K562 (cell line): Measurements from ENCODE around the gene XBP1. TPM values are rescaled to one million over a fixed set of nuclear protein-coding genes. Genes with fewer than 3 reads are reported as not detected.

Experiments used
- ARID2 ChIP-seq: fragments of 450-650 bp; IDR thresholded peaks from 2 replicates; pipeline ENCODE4 v1.6.1; 2017; ENCODE audit warnings: antibody characterized with exemption, mild to moderate bottlenecking
- ATF7 ChIP-seq: fragments of 450-650 bp; IDR thresholded peaks from 2 replicates; pipeline ENCODE4 v1.7.1; 2014; ENCODE audit warnings: mild to moderate bottlenecking, moderate library complexity
- GTF2F1 ChIP-seq: IDR thresholded peaks from 2 replicates; pipeline ENCODE4 v1.6.1; 2011; ENCODE audit warnings: low read depth, low read length, improper control_type of control experiment
- HDAC2 ChIP-seq: fragments of 450-650 bp; IDR thresholded peaks from 2 replicates; pipeline ENCODE4 v1.6.1; 2016; ENCODE audit warnings: mild to moderate bottlenecking
- HIVEP1 ChIP-seq: fragments of 250-450 bp; sonication (Bioruptor Pico); IDR thresholded peaks from 2 replicates; pipeline ENCODE4 v1.4.0; 2020; ENCODE audit warnings: mild to moderate bottlenecking
- HMG20A ChIP-seq: fragments of 450-650 bp; formaldehyde crosslinking; conservative IDR thresholded peaks from 2 replicates; pipeline ENCODE4 v1.4.0; 2020; ENCODE audit warnings: mild to moderate bottlenecking, mixed read lengths
- KLF16 ChIP-seq: IDR thresholded peaks from 2 replicates; pipeline ENCODE4 v1.6.1; 2016; ENCODE audit warnings: antibody characterized with exemption
- KLF6 ChIP-seq: fragments of 250-450 bp; sonication (Bioruptor Pico); IDR thresholded peaks from 2 replicates; pipeline ENCODE4 v1.4.0; 2020; ENCODE audit warnings: mild to moderate bottlenecking, moderate library complexity, borderline replicate concordance
- MAFG ChIP-seq: fragments of 450-650 bp; conservative IDR thresholded peaks from 2 replicates; pipeline ENCODE4 v1.6.1; 2016; ENCODE audit warnings: missing genetic modification characterization, missing compliant biosample characterization
- NR3C1 ChIP-seq: sonication (generic); formaldehyde crosslinking; IDR thresholded peaks from 2 replicates; pipeline ENCODE4 v1.8.1; 2022; ENCODE audit warnings: missing genetic modification reagents
- RFX7 ChIP-seq: fragments of 250-450 bp; sonication (Bioruptor Pico); IDR thresholded peaks from 2 replicates; pipeline ENCODE4 v1.5.1; 2021; ENCODE audit warnings: mild to moderate bottlenecking
- SETDB1 ChIP-seq: IDR thresholded peaks from one replicate; pipeline ENCODE4 v1.6.1; 2012; ENCODE audit warnings: low read length, control low read depth, inconsistent platforms
- SIN3B ChIP-seq: fragments of 450-650 bp; IDR thresholded peaks from 2 replicates; pipeline ENCODE4 v1.6.1; 2017; ENCODE audit warnings: low read depth, mild to moderate bottlenecking, moderate library complexity
- TBL1XR1 ChIP-seq, 2 experiments: IDR thresholded peaks; 2 replicates each; pipeline ENCODE4 v1.6.1; 2012; ENCODE audit warnings: improper control_type of control experiment in 2 of 2, low read length in 2 of 2, mild to moderate bottlenecking in 1 of 2
- TCFL5 ChIP-seq: fragments of 250-450 bp; sonication (Bioruptor Pico); conservative IDR thresholded peaks from 2 replicates; pipeline ENCODE4 v1.6.1; 2021; ENCODE audit warnings: mild to moderate bottlenecking, moderate library complexity, matching md5 sums
- ZFPM2 ChIP-seq: fragments of 250-450 bp; sonication (Bioruptor Pico); IDR thresholded peaks from 2 replicates; pipeline ENCODE4 v1.5.1; 2022; ENCODE audit warnings: mild to moderate bottlenecking
- ZNF23 ChIP-seq: fragments of 250-450 bp; sonication (Bioruptor Pico); IDR thresholded peaks from 2 replicates; pipeline ENCODE4 v1.4.0; 2020; ENCODE audit warnings: mild to moderate bottlenecking
- ZNF3 ChIP-seq: fragments of 250-450 bp; sonication (Bioruptor Pico); IDR thresholded peaks from 2 replicates; pipeline ENCODE4 v1.5.0; 2021; ENCODE audit warnings: mild to moderate bottlenecking, moderate library complexity
- ZNF384 ChIP-seq: IDR thresholded peaks from 2 replicates; pipeline ENCODE4 v1.6.1; 2012; ENCODE audit warnings: low read depth, low read length, improper control_type of control experiment
- ZNF75A ChIP-seq: fragments of 450-650 bp; formaldehyde crosslinking; IDR thresholded peaks from 2 replicates; pipeline ENCODE4 v1.4.0; 2020; ENCODE audit warnings: mild to moderate bottlenecking
- ZNF76 ChIP-seq: fragments of 250-450 bp; sonication (Bioruptor Pico); IDR thresholded peaks from 2 replicates; pipeline ENCODE4 v1.4.0; 2020; ENCODE audit warnings: mild to moderate bottlenecking, moderate library complexity, borderline replicate concordance
- polyA plus RNA-seq, 8 experiments: library from polyadenylated mRNA; depleted of rRNA in 4 of 8; stranded (reverse) in 5 of 8; unstranded in 3 of 8; fragments of >200 nt; fragmentation: Nextera tagmentation in 2 of 8; fragmentation: Illumina TruSeq in 1 of 8; extraction: Ambion mirVana in 2 of 8; extraction: Trizol in 1 of 8; gene quantifications; 2 replicates each; pipeline versions ENCODE4 v1.2.1 to v1.2.3, GENCODE V29; 2011 to 2014; ENCODE audit warnings: inconsistent platforms in 1 of 8, missing spikeins in 1 of 8
- total RNA-seq, 7 experiments: library from RNA; depleted of rRNA in 6 of 7; stranded (reverse); fragments of >200 nt in 6 of 7; fragmentation: Illumina TruSeq in 2 of 7; extraction: Trizol in 2 of 7; gene quantifications; 2 replicates each; pipeline versions ENCODE4 v1.2.1 to v1.2.3, GENCODE V29; 2011 to 2021; ENCODE audit warnings: low replicate concordance in 1 of 7
- TF ChIP-seq, protein P1 (sequence below): fragments of 450-650 bp; formaldehyde crosslinking; IDR thresholded peaks from 2 replicates; pipeline ENCODE4 v1.4.0; 2022; ENCODE audit warnings: missing genetic modification characterization
- TF ChIP-seq, protein P2 (sequence below): fragments of 450-650 bp; formaldehyde crosslinking; IDR thresholded peaks from 2 replicates; pipeline ENCODE4 v1.4.0; 2022; ENCODE audit warnings: missing genetic modification characterization
- TF ChIP-seq, protein P3 (sequence below): fragments of 450-650 bp; formaldehyde crosslinking; IDR thresholded peaks from 2 replicates; pipeline ENCODE4 v1.4.0; 2020; ENCODE audit warnings: mild to moderate bottlenecking
- TF ChIP-seq, protein P4 (sequence below): fragments of 450-650 bp; IDR thresholded peaks from 2 replicates; pipeline ENCODE4 v1.6.1; 2016; ENCODE audit warnings: low read depth, mild to moderate bottlenecking, moderate library complexity
- TF ChIP-seq, protein P5 (sequence below): fragments of 250-450 bp; sonication (Bioruptor Pico); IDR thresholded peaks from 2 replicates; pipeline ENCODE4 v1.8.0; 2021; ENCODE audit warnings: mild to moderate bottlenecking, moderate library complexity

Gene XBP1
- total and polyA plus RNA-seq, 9 of the 15 experiments (the other 6 are each of a cell fraction or from before 2014, with no cell fraction given) = 25.0 to 218 (median 94.6) TPM

DNA sequence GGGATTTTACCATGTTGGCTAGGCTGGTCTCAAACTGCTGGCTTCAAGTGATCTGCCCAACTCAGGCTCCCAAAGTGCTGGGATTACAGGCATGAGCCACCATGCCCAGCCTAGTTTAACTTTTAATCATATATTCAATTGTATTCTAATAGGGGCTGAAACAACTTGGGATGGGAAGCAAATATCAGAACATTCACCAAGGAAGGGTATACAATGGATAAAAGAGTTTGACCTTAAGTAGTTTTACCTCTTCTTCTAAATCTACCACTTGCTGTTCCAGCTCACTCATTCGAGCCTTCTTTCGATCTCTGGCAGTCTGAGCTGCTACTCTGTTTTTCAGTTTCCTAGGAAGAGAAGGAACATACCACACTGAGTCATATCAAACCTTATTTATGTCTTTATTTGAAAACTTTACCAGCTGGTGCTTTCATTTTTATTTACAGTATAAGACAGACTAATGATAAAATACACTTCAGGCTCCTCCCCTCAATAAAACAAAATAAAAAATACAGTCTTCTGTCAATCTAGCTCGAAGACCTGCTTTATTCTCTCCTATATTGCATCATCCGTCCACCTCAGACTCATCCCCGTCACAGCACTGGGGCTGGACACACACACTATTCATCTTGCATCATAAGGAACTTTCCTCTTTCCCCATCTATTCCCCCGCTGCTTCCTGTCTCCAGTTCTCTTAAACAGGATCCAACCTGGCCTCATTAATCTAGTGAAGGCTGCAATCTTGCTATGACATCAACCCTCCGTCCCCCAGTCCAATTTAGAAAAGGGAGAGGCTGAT, 1.4 kb downstream of the XBP1 start (continued):
- TF ChIP-seq MAFG (no peak), HIVEP1 (CRISPR knock-in tag) (no peak), NR3C1 (CRISPR knock-in tag) (no peak), HDAC2 (no peak), RFX7 (CRISPR knock-in tag) (no peak), ZNF76 (CRISPR knock-in tag) (no peak), KLF6 (CRISPR knock-in tag) (peak; percentile 41; the same call in 1 of the 2 replicates), SIN3B (no peak), ATF7 (peak; percentile 80; the same call in 1 of the 2 replicates), SETDB1 (no peak), ZNF75A (CRISPR knock-in tag) (no peak), TBL1XR1 (IDR thresholded peaks at IDR 0.05; ENCODE audit: low read length in 2 of 2) (no peak), TCFL5 (no peak), HMG20A (CRISPR knock-in tag) (no peak), ZFPM2 (no peak), ZNF23 (CRISPR knock-in tag) (no peak), GTF2F1 (no peak), ARID2 (no peak), KLF16 (no peak), ZNF3 (CRISPR knock-in tag) (no peak), ZNF384 (no peak)
- TF ChIP-seq, protein P1, sequence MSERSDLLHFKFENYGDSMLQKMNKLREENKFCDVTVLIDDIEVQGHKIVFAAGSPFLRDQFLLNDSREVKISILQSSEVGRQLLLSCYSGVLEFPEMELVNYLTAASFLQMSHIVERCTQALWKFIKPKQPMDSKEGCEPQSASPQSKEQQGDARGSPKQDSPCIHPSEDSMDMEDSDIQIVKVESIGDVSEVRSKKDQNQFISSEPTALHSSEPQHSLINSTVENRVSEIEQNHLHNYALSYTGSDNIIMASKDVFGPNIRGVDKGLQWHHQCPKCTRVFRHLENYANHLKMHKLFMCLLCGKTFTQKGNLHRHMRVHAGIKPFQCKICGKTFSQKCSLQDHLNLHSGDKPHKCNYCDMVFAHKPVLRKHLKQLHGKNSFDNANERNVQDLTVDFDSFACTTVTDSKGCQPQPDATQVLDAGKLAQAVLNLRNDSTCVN (CRISPR knock-in tag) = 0 out of 2 replicates have a peak, but pooled peaks have one; percentile 76
- TF ChIP-seq, protein P2, sequence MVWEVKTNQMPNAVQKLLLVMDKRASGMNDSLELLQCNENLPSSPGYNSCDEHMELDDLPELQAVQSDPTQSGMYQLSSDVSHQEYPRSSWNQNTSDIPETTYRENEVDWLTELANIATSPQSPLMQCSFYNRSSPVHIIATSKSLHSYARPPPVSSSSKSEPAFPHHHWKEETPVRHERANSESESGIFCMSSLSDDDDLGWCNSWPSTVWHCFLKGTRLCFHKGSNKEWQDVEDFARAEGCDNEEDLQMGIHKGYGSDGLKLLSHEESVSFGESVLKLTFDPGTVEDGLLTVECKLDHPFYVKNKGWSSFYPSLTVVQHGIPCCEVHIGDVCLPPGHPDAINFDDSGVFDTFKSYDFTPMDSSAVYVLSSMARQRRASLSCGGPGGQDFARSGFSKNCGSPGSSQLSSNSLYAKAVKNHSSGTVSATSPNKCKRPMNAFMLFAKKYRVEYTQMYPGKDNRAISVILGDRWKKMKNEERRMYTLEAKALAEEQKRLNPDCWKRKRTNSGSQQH (CRISPR knock-in tag) = 0 out of 2 replicates have a peak, but pooled peaks have one; percentile 23
- TF ChIP-seq, protein P3, sequence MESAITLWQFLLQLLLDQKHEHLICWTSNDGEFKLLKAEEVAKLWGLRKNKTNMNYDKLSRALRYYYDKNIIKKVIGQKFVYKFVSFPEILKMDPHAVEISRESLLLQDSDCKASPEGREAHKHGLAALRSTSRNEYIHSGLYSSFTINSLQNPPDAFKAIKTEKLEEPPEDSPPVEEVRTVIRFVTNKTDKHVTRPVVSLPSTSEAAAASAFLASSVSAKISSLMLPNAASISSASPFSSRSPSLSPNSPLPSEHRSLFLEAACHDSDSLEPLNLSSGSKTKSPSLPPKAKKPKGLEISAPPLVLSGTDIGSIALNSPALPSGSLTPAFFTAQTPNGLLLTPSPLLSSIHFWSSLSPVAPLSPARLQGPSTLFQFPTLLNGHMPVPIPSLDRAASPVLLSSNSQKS = no peak
- TF ChIP-seq, protein P4, sequence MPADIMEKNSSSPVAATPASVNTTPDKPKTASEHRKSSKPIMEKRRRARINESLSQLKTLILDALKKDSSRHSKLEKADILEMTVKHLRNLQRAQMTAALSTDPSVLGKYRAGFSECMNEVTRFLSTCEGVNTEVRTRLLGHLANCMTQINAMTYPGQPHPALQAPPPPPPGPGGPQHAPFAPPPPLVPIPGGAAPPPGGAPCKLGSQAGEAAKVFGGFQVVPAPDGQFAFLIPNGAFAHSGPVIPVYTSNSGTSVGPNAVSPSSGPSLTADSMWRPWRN = no peak
- TF ChIP-seq, protein P5, sequence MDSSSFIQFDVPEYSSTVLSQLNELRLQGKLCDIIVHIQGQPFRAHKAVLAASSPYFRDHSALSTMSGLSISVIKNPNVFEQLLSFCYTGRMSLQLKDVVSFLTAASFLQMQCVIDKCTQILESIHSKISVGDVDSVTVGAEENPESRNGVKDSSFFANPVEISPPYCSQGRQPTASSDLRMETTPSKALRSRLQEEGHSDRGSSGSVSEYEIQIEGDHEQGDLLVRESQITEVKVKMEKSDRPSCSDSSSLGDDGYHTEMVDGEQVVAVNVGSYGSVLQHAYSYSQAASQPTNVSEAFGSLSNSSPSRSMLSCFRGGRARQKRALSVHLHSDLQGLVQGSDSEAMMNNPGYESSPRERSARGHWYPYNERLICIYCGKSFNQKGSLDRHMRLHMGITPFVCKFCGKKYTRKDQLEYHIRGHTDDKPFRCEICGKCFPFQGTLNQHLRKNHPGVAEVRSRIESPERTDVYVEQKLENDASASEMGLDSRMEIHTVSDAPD = no peak
